IMR-90 (cell line): ENCODE results near the gene COL9A3. TPM values are rescaled to one million over a fixed set of nuclear protein-coding genes. Genes with fewer than 3 reads are reported as not detected.

ENCODE experiments used
- ATAC-seq: fragments of 200-7000 bp; cut with Tn5 transposase; 2 replicates; pipeline ENCODE4 v1.9.1; 2020; ENCODE audit warnings: low read depth, mild to moderate bottlenecking, moderate library complexity
- BruUV-seq: library from RNA; stranded (reverse); fragments of 400-500 nt; replicated peaks from 2 replicates; lab custom pipeline; 2021; lab: Mats Ljungman, UMichigan
- CTCF ChIA-PET: fragments of 300-600 bp; formaldehyde crosslinking; extraction: SDS; loops from one replicate; lab custom pipeline; 2021; ENCODE audit warnings: antibody characterized with exemption; lab: Yijun Ruan, JAX
- POLR2A ChIA-PET: fragments of 300-600 bp; sonication (Branson Sonifier 250); formaldehyde crosslinking; loops from one replicate; lab custom pipeline; 2022; ENCODE audit warnings: antibody characterized with exemption; ENCODE audit not compliant: unreplicated experiment; lab: Charles Lee
- DNase-seq: peaks from one replicate; pipeline ENCODE4 v3.0.0; 2013
- H2AFZ ChIP-seq: replicated peaks from 2 replicates; pipeline ENCODE3; 2013; ENCODE audit warnings: low read length, mild to moderate bottlenecking; ENCODE audit not compliant: poor library complexity
- H2AK5ac ChIP-seq: 2 replicates; pipeline ENCODE4 v1.6.1; 2013; ENCODE audit warnings: low read depth, low read length, inconsistent platforms
- H2AK9ac ChIP-seq: replicated peaks from 2 replicates; pipeline ENCODE3; 2013; ENCODE audit warnings: mild to moderate bottlenecking, low read depth, low read length, moderate library complexity; ENCODE audit not compliant: poor library complexity
- H2BK120ac ChIP-seq: 2 replicates; pipeline ENCODE4 v1.6.1; 2013; ENCODE audit warnings: low read depth, low read length, inconsistent platforms
- H2BK15ac ChIP-seq: 3 replicates; pipeline ENCODE4 v1.6.1; 2013; ENCODE audit warnings: low read depth, low read length, inconsistent platforms
- H2BK20ac ChIP-seq: 2 replicates; pipeline ENCODE4 v1.6.1; 2013; ENCODE audit warnings: low read depth, mild to moderate bottlenecking, inconsistent platforms, low read length, moderate library complexity
- H2BK5ac ChIP-seq: 2 replicates; pipeline ENCODE4 v1.6.1; 2013; ENCODE audit warnings: mild to moderate bottlenecking, low read depth, low read length, inconsistent platforms; ENCODE audit not compliant: poor library complexity, severe bottlenecking
- H3K14ac ChIP-seq: replicated peaks from 2 replicates; pipeline ENCODE4 v1.6.1; 2013; ENCODE audit warnings: low read depth, low read length, inconsistent platforms
- H3K18ac ChIP-seq: 2 replicates; pipeline ENCODE4 v1.6.1; 2013; ENCODE audit warnings: low read depth, low read length, control low read depth
- H3K23ac ChIP-seq: 2 replicates; pipeline ENCODE4 v1.6.1; 2013; ENCODE audit warnings: low read depth, low read length, inconsistent platforms
- H3K27ac ChIP-seq: 2 replicates; pipeline ENCODE4 v1.5.1; 2013; ENCODE audit warnings: mild to moderate bottlenecking, control low read depth, low read length; ENCODE audit not compliant: insufficient read depth
- H3K27me3 ChIP-seq: 2 replicates; pipeline ENCODE4 v1.6.1; 2013; ENCODE audit warnings: low read length; ENCODE audit not compliant: control insufficient read depth, insufficient read depth
- H3K36me3 ChIP-seq: 2 replicates; pipeline ENCODE4 v1.6.1; 2013; ENCODE audit warnings: low read length, mixed read lengths; ENCODE audit not compliant: control insufficient read depth, insufficient read depth
- H3K4ac ChIP-seq: 2 replicates; pipeline ENCODE4 v1.6.1; 2013; ENCODE audit warnings: low read depth, low read length, inconsistent platforms
- H3K4me1 ChIP-seq: 2 replicates; pipeline ENCODE4 v1.6.1; 2013; ENCODE audit warnings: low read length, mixed read lengths; ENCODE audit not compliant: control insufficient read depth, insufficient read depth
- H3K4me2 ChIP-seq: 2 replicates; pipeline ENCODE4 v1.6.1; 2013; ENCODE audit warnings: low read depth, mild to moderate bottlenecking, control low read depth, low read length, moderate library complexity
- H3K4me3 ChIP-seq: 2 replicates; pipeline ENCODE4 v1.5.1; 2013; ENCODE audit warnings: low read depth, mild to moderate bottlenecking, control low read depth, low read length, moderate library complexity; ENCODE audit not compliant: insufficient read depth
- H3K56ac ChIP-seq: 2 replicates; pipeline ENCODE4 v1.6.1; 2013; ENCODE audit warnings: low read length, inconsistent platforms; ENCODE audit not compliant: insufficient read depth; ENCODE audit errors: extremely low read depth
- H3K79me1 ChIP-seq, 2 experiments: 2 replicates each; pipeline ENCODE4 v1.6.1; 2013; ENCODE audit warnings: low read length in 2 of 2, inconsistent platforms in 1 of 2, low read depth in 1 of 2
- H3K9ac ChIP-seq: 2 replicates; pipeline ENCODE4 v1.6.1; 2013; ENCODE audit warnings: low read depth, low read length, control low read depth
- H3K9me1 ChIP-seq: 2 replicates; pipeline ENCODE4 v1.6.1; 2013; ENCODE audit warnings: low read length, inconsistent platforms; ENCODE audit not compliant: insufficient read depth
- H3K9me3 ChIP-seq: 2 replicates; pipeline ENCODE4 v1.6.1; 2013; ENCODE audit warnings: low read length; ENCODE audit not compliant: control insufficient read depth, insufficient read depth
- H4K20me1 ChIP-seq: 2 replicates; pipeline ENCODE4 v1.6.1; 2013; ENCODE audit warnings: low read length, inconsistent platforms; ENCODE audit not compliant: insufficient read depth
- H4K5ac ChIP-seq: 2 replicates; pipeline ENCODE4 v1.6.1; 2013; ENCODE audit warnings: mild to moderate bottlenecking, low read depth, low read length, control low read depth
- H4K8ac ChIP-seq, 2 experiments: 2 replicates each; pipeline ENCODE4 v1.6.1; 2013; ENCODE audit warnings: low read depth in 2 of 2, low read length in 2 of 2, control low read depth in 1 of 2, inconsistent platforms in 1 of 2
- H4K91ac ChIP-seq: 2 replicates; pipeline ENCODE4 v1.6.1; 2013; ENCODE audit warnings: low read depth, low read length, inconsistent platforms; ENCODE audit not compliant: insufficient read depth
- BHLHE40 ChIP-seq: fragments of 150-350 bp; IDR thresholded peaks from 2 replicates; pipeline ENCODE4 v1.6.1; 2016; ENCODE audit warnings: mild to moderate bottlenecking, low read depth, low read length
- CHD1 ChIP-seq: IDR thresholded peaks from 2 replicates; pipeline ENCODE4 v1.6.1; 2012; ENCODE audit warnings: low read depth, low read length, improper control_type of control experiment
- FOS ChIP-seq: fragments of 150-350 bp; IDR thresholded peaks from 2 replicates; pipeline ENCODE4 v1.6.1; 2016; ENCODE audit warnings: low read depth, low read length
- MAFK ChIP-seq: IDR thresholded peaks from 2 replicates; pipeline ENCODE4 v1.6.1; 2012; ENCODE audit warnings: low read depth, low read length, improper control_type of control experiment
- MAZ ChIP-seq: IDR thresholded peaks from 2 replicates; pipeline ENCODE4 v1.6.1; 2012; ENCODE audit warnings: low read depth, mild to moderate bottlenecking, low read length, improper control_type of control experiment, moderate library complexity, borderline replicate concordance
- MXI1 ChIP-seq: IDR thresholded peaks from 2 replicates; pipeline ENCODE4 v1.6.1; 2012; ENCODE audit warnings: low read depth, mild to moderate bottlenecking, low read length, moderate library complexity, borderline replicate concordance
- NFE2L2 ChIP-seq: fragments of 150-350 bp; IDR thresholded peaks from 2 replicates; pipeline ENCODE4 v1.6.1; 2016; ENCODE audit warnings: low read depth, mild to moderate bottlenecking, low read length
- RAD21 ChIP-seq: IDR thresholded peaks from 2 replicates; pipeline ENCODE4 v1.6.1; 2012; ENCODE audit warnings: low read length, improper control_type of control experiment
- SMC3 ChIP-seq: fragments of 150-350 bp; IDR thresholded peaks from 2 replicates; pipeline ENCODE4 v1.6.1; 2016; ENCODE audit warnings: low read depth, mild to moderate bottlenecking, antibody characterized with exemption, low read length, moderate library complexity
- dilution Hi-C: fragments of 300-500 bp; cut with HindIII; formaldehyde crosslinking; loops from one replicate; pipeline ENCODE4 v1.14.3; 2018; ENCODE audit warnings: low sequenced_read_pairs; ENCODE audit not compliant: unreplicated experiment
- in situ Hi-C: fragments of 300-500 bp; cut with MboI; formaldehyde crosslinking; loops from 3 replicates; pipeline ENCODE4 v1.14.3; 2019; ENCODE audit warnings: low sequenced_read_pairs, inconsistent platforms, mixed read lengths
- intact Hi-C: fragments of 100-400 bp; cut with micrococcal nuclease; formaldehyde crosslinking; loops from 2 replicates; pipeline ENCODE4 v1.10.0; 2022
- polyA plus RNA-seq, 3 experiments: library from polyadenylated mRNA; depleted of rRNA; stranded (reverse); fragments of >200 nt; gene quantifications; 2 replicates each; pipeline ENCODE4 v1.2.3, GENCODE V29; 2012; ENCODE audit warnings: low replicate concordance in 1 of 3
- total RNA-seq: library from RNA; depleted of rRNA; stranded (reverse); fragments of >200 nt; gene quantifications from 2 replicates; pipeline ENCODE4 v1.2.3, GENCODE V29; 2012
- TF ChIP-seq, protein P1 (sequence below): conservative IDR thresholded peaks from 2 replicates; pipeline ENCODE4 v1.5.1; 2012; ENCODE audit warnings: mild to moderate bottlenecking, low read depth, low read length, improper control_type of control experiment

COL9A3 gene
- total and polyA plus RNA-seq, 2 of the 4 experiments (the other 2 are of a cell fraction) = 0.36 to 1.4 TPM

GRCh38 chr20:62849431-62849830, 32.6 kb downstream of the COL9A3 start:
- no peak overlapping the region for H3K4me2 ChIP-seq
- H3K4me3 ChIP-seq = no peak overlapping the region
- H3K9me3 ChIP-seq = no peaks in the 10 kb centered on the region
- ChIA-PET CTCF (interaction anchor here (0.7 to 1.0 kb wide), 2 partner anchors 10 to 26 kb away, joined by 3 to 4 read pairs; no protein-coding TSS in a partner anchor), POLR2A (interaction anchor here (0.5 kb wide), 1 partner anchor 753 kb away, joined by 5 read pairs; no protein-coding TSS in a partner anchor)
- in situ Hi-C loops (no loop called here), intact Hi-C loops (no loop called here), dilution Hi-C loops (no loop called here)
- no peak overlapping the region for H3K27ac ChIP-seq
- no peak overlapping the region for H2BK20ac ChIP-seq
- no peak overlapping the region for H4K91ac ChIP-seq
- H3K14ac ChIP-seq = no peak overlapping the region
- no peaks in the 10 kb centered on the region for H3K4me1 ChIP-seq
- no TSS peak for BruUV-seq
- H2AK5ac ChIP-seq = no peak overlapping the region
- H3K4ac ChIP-seq = no peak overlapping the region
- no peaks in the 10 kb centered on the region for H3K9me1 ChIP-seq
- DNase-seq (no peak), ATAC-seq (no peak)
- H3K56ac ChIP-seq = no peak overlapping the region
- TF ChIP-seq RAD21 = no peak
- TF ChIP-seq NFE2L2 = no peak
- no peak for TF ChIP-seq SMC3
- no peak for TF ChIP-seq MAFK
- no peak for TF ChIP-seq MAZ
- no peak for TF ChIP-seq BHLHE40
- TF ChIP-seq CHD1 = no peak
- TF ChIP-seq, protein P1, sequence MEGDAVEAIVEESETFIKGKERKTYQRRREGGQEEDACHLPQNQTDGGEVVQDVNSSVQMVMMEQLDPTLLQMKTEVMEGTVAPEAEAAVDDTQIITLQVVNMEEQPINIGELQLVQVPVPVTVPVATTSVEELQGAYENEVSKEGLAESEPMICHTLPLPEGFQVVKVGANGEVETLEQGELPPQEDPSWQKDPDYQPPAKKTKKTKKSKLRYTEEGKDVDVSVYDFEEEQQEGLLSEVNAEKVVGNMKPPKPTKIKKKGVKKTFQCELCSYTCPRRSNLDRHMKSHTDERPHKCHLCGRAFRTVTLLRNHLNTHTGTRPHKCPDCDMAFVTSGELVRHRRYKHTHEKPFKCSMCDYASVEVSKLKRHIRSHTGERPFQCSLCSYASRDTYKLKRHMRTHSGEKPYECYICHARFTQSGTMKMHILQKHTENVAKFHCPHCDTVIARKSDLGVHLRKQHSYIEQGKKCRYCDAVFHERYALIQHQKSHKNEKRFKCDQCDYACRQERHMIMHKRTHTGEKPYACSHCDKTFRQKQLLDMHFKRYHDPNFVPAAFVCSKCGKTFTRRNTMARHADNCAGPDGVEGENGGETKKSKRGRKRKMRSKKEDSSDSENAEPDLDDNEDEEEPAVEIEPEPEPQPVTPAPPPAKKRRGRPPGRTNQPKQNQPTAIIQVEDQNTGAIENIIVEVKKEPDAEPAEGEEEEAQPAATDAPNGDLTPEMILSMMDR = no peak
- TF ChIP-seq MXI1 = no peak
- TF ChIP-seq FOS = no peak
- H4K8ac ChIP-seq = no peak overlapping the region
- H3K79me1 ChIP-seq = peaks cover 10 to 14% of the 10 kb centered on the region in 2 experiments; a peak in 3 of 4 replicates
- H3K27me3 ChIP-seq = no peaks in the 10 kb centered on the region
- H2AFZ ChIP-seq = no peak overlapping the region
- H3K9ac ChIP-seq = no peak overlapping the region
- H4K20me1 ChIP-seq = no peaks in the 10 kb centered on the region; the same call in 1 of the 2 replicates
- H3K18ac ChIP-seq = no peak overlapping the region
- H2BK5ac ChIP-seq = no peak overlapping the region
- no peak overlapping the region for H4K5ac ChIP-seq
- H2AK9ac ChIP-seq = no peak overlapping the region
- H3K23ac ChIP-seq = no peak overlapping the region
- no peak overlapping the region for H2BK15ac ChIP-seq
- H2BK120ac ChIP-seq = no peak overlapping the region
- peaks cover 24% of the 10 kb centered on the region for H3K36me3 ChIP-seq
